Kidney (tissue), 14 donors: ENCODE data around the gene PLD1. TPM values are rescaled to one million over a fixed set of nuclear protein-coding genes. Genes with fewer than 3 reads are reported as not detected.

ENCODE experiments used
- DNase-seq, 5 donors: peaks; one replicate each; pipeline ENCODE4 v3.0.0-alpha.2; 2013 to 2020
- FAIRE-seq: peaks from 2 replicates; lab custom pipeline; 2012; peaks lifted over from hg19 to GRCh38; lab: Jason Lieb, UNC
- H3K27ac ChIP-seq, 2 donors: one replicate each; pipeline ENCODE4 v1.7.0; 2013; ENCODE audit warnings: low read depth in 2 of 2, low read length in 2 of 2, inconsistent platforms in 1 of 2
- H3K27me3 ChIP-seq: one replicate; pipeline ENCODE4 v1.7.1; 2013; ENCODE audit warnings: low read length, inconsistent platforms; ENCODE audit not compliant: control insufficient read depth, insufficient read depth
- H3K36me3 ChIP-seq, 3 donors: one replicate each; pipeline versions ENCODE4 v1.7.0 to v1.7.1; 2013; ENCODE audit warnings: low read length in 3 of 3, control low read depth in 1 of 3, inconsistent platforms in 1 of 3; ENCODE audit not compliant: insufficient read depth in 3 of 3, control insufficient read depth in 2 of 3
- H3K4me1 ChIP-seq, 3 donors: one replicate each; pipeline versions ENCODE4 v1.7.0 to v1.7.1; 2013; ENCODE audit warnings: low read length in 3 of 3, inconsistent platforms in 1 of 3, low read depth in 1 of 3; ENCODE audit not compliant: control insufficient read depth in 2 of 3, insufficient read depth in 2 of 3
- H3K4me3 ChIP-seq, 3 donors: one replicate each; pipeline versions ENCODE4 v1.7.0 to v1.8.1; 2013; ENCODE audit warnings: low read length in 3 of 3, control low read depth in 1 of 3, inconsistent platforms in 1 of 3
- H3K9ac ChIP-seq, 3 donors: one replicate each; pipeline versions ENCODE4 v1.7.0 to v1.7.1; 2013; ENCODE audit warnings: low read length in 3 of 3, control low read depth in 1 of 3, inconsistent platforms in 1 of 3
- H3K9me3 ChIP-seq, 3 donors: one replicate each; pipeline versions ENCODE4 v1.7.0 to v1.7.1; 2013; ENCODE audit warnings: low read length in 3 of 3, control low read depth in 1 of 3, inconsistent platforms in 1 of 3; ENCODE audit not compliant: control insufficient read depth in 2 of 3, insufficient read depth in 1 of 3
- intact Hi-C: fragments of 100-400 bp; cut with DNase I; formaldehyde crosslinking; loops from one replicate; pipeline ENCODE4 v1.11.1; 2022
- polyA plus RNA-seq: library from polyadenylated mRNA; stranded (reverse); fragments of 350-450 nt; fragmentation: Illumina TruSeq; extraction: RNeasy Lipid Tissue Mini Kit (QIAGEN cat#74804); gene quantifications from one replicate; pipeline ENCODE4 v1.2.3, GENCODE V29; 2014; ENCODE audit warnings: low read depth, low replicate concordance; ENCODE audit not compliant: insufficient read depth
- total RNA-seq: library from RNA; stranded (reverse); fragmentation: NEBNext Ultra II Directional; extraction: Animal tissue kit (Norgen Biotek cat#: 25700); gene quantifications from one replicate; pipeline ENCODE4 v1.2.1, GENCODE V29; 2021
- TF ChIP-seq, protein P1 (sequence below): IDR thresholded peaks from 3 replicates; pipeline ENCODE4 v1.5.1; 2012; ENCODE audit warnings: mild to moderate bottlenecking, moderate library complexity, borderline replicate concordance; ENCODE audit not compliant: insufficient read depth; ENCODE audit errors: extremely low read depth
- donor health status: control.
- donor health status: control.
- donor health status: control.
- donor health status: control.
- donor health status: control.
- donor health status: DM: yes; HTN: yes; CAD: no.
- donor health status: Normal renal cell carcinoma (clear cell type).

PLD1 gene
- total and polyA plus RNA-seq, 2 donors from 2014 or later: 11.2 to 24.3 TPM

DNA sequence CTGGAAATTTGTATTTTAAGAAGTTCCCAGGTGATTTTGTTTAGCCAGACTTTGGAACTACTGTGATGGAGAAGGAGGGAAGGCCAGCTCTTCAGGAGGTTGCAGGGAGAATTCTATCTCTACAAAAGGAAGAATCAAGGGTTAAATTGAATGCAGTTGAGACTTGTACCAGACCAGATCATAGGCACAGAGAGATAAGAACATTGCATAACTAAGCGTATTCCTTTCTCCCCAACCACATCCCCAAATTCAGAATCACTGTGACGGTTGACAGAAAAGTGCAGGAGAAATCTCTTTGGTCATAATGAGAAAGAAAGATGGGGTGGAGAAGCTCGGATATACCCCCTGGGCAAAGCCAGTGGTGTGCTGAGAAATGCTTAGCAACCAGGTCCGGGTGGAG, 7.2 kb downstream of the PLD1 start:
- Histone ChIP-seq H3K9ac (no peak overlapping the region), H3K27me3 (no peaks in the 10 kb centered on the region), H3K4me1 (peaks cover 0 to 4% (median 0%) of the 10 kb centered on the region in 3 donors), H3K27ac (no peak overlapping the region), H3K36me3 (no peaks in the 10 kb centered on the region), H3K9me3 (no peaks in the 10 kb centered on the region), H3K4me3 (no peak overlapping the region)
- TF ChIP-seq, protein P1, sequence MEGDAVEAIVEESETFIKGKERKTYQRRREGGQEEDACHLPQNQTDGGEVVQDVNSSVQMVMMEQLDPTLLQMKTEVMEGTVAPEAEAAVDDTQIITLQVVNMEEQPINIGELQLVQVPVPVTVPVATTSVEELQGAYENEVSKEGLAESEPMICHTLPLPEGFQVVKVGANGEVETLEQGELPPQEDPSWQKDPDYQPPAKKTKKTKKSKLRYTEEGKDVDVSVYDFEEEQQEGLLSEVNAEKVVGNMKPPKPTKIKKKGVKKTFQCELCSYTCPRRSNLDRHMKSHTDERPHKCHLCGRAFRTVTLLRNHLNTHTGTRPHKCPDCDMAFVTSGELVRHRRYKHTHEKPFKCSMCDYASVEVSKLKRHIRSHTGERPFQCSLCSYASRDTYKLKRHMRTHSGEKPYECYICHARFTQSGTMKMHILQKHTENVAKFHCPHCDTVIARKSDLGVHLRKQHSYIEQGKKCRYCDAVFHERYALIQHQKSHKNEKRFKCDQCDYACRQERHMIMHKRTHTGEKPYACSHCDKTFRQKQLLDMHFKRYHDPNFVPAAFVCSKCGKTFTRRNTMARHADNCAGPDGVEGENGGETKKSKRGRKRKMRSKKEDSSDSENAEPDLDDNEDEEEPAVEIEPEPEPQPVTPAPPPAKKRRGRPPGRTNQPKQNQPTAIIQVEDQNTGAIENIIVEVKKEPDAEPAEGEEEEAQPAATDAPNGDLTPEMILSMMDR: no peak
- no peak for DNase-seq
- FAIRE-seq: no peak
- intact Hi-C loops: no loop called here

DNA sequence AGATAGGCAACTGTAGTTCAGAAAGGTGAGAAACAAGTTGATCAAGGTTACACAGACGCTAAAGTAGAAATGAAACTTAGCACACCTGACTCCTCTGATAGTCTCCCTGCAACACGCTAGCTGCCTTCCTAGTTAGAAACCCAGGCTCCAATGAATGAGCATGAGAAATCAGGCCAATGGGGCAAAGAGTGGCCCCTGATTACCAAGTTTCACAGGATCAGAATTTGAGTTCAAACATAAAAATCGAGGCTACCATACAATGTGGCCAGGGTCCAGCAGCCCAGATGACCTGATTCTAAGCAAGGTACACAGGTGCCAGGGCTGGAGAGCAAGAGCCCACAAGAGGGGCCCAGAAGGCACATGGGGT, 7.7 kb downstream of the PLD1 start:
- TF ChIP-seq, protein P1: no peak
- no peaks in the 10 kb centered on the region for H3K36me3 ChIP-seq
- no peak overlapping the region for H3K9ac ChIP-seq
- H3K27ac ChIP-seq: no peak overlapping the region
- peaks cover 0 to 4% (median 0%) of the 10 kb centered on the region in 3 donors for H3K4me1 ChIP-seq
- no peak overlapping the region for H3K4me3 ChIP-seq
- H3K27me3 ChIP-seq: no peaks in the 10 kb centered on the region
- intact Hi-C loops: no loop called here
- FAIRE-seq: no peak
- no peak for DNase-seq
- H3K9me3 ChIP-seq: no peaks in the 10 kb centered on the region

DNA sequence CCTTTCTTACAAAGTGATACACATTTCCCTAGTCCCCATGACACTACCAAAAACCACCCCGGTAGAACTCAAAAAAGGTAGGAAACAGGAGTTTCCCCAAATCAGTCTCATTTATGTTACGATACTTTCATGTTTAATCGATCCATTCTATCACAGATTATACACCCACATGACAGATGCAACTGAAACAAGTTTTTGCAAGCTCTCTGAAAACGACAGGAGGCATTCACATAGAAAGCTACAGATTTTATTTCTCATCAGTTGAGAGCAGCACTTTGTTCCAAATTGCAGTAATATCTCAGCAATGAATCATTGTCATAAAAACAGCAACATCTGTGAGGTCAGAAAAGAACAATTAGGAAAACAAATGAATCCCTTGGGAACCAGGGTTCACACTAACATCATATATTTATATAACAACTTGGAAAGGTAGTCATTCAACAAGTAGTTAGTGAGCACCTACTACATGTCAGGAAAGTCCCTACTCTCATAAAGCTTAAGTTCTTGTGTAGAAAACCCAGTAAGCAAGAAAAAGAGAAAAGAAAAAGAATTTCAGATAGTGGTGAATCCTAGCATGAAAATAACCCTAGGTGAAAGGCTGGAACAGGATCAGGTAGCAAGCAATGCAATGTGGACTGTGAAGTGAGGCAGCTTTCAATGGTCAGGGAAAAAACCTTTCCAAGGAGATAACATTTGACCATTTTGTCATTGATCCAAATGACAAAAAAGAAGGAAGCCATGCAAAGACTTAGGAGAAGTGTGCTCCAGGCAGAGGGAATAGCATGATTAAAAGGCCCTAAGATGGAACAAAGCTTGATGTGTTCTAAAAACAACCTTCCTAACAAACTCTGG, 8.3 kb downstream of the PLD1 start:
- H3K27me3 ChIP-seq: no peaks in the 10 kb centered on the region
- intact Hi-C loops: no loop called here
- peaks cover 0 to 4% (median 0%) of the 10 kb centered on the region in 3 donors for H3K4me1 ChIP-seq
- no peak overlapping the region for H3K27ac ChIP-seq
- FAIRE-seq (no peak), DNase-seq (no peak)
- H3K9ac ChIP-seq: no peak overlapping the region
- no peaks in the 10 kb centered on the region for H3K9me3 ChIP-seq
- H3K4me3 ChIP-seq: no peak overlapping the region
- TF ChIP-seq, protein P1: no peak
- no peaks in the 10 kb centered on the region for H3K36me3 ChIP-seq

DNA sequence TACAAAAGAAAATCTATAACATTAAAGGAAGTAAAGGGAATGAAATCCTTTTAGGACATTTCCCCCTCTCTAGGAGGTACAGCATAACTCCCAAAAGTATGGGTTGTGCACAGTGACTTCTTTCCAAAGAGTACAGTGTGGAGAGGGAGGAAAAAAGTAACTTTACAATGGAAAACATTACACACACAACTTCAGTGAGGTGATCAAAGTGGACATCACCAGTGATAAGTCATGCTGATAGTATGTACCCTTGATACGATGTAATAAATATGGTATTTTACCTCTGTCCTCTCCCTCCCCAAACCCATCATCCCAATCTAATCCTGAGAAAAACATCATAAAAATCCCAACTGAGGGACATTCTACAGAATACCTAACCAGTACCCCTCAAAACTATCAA, 10.8 kb downstream of the PLD1 start:
- DNase-seq (no peak), FAIRE-seq (no peak)
- H3K9me3 ChIP-seq: no peaks in the 10 kb centered on the region
- H3K36me3 ChIP-seq: no peaks in the 10 kb centered on the region
- H3K27me3 ChIP-seq: no peaks in the 10 kb centered on the region
- TF ChIP-seq, protein P1: no peak
- intact Hi-C loops: no loop called here
- H3K9ac ChIP-seq: no peak overlapping the region
- H3K4me3 ChIP-seq: no peak overlapping the region
- peaks cover 0 to 3% (median 0%) of the 10 kb centered on the region in 3 donors for H3K4me1 ChIP-seq
- H3K27ac ChIP-seq: no peak overlapping the region
